ENCODE measurements around the gene AP2A2.

GRCh38 chr11:923691-924405 lies 1.8 kb upstream of the AP2A2 start:
- TF ChIP-seq EZH2 (IDR thresholded peaks at IDR 0.05; ENCODE audit: low read depth) = no peak
- TF ChIP-seq CTCF (conservative IDR thresholded peaks at IDR 0.05) = no peak

All from PC-9 (cell line).